ENCODE results near the gene TSPAN12.

TSPAN12 gene

DNA sequence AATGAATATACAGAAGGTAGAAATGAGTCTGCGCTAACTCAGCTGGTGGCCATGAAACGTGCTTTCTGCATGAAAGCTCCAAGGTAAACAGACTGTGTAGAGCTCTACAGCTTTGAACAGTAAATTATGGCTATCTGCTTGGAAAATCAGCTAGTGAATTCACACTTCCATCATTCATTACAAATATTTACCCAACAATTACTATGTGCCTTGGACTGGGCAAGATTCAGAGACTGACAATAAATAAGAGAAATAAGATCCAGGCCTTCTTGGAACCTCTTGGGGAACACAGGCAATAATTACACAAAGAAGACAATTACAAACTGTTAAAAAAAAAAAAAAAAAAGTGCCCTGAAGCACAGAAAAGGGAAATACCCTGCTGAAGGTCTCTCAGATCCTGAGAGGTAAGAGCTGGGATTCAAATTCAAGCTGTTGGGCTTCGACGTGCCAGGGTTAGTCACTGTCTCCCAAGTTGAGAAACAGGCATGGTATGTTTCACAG, 15.8 kb downstream of the TSPAN12 start:
- no peak for DNase-seq (ENCODE audit: low spot score)

DNA sequence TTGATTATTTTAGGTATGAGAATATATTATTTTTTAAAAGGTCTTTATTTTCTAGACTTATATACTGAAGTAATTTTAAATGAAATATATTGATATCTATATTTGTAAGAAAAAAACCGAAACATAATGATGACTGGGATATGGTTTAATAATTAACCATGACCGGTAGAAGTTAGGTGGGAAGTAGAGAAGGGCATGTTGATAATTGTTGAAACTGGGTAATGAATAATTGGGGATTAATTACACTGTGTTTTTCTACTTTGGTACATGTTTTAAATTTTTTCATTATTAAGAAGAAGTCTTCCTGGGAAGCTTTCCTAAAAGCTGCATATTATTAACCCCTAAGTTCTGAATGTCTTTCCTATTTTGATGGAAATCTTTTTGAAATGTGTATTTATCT, 16.3 kb downstream of the TSPAN12 start:
- no peak for DNase-seq (ENCODE audit: low spot score)

DNA sequence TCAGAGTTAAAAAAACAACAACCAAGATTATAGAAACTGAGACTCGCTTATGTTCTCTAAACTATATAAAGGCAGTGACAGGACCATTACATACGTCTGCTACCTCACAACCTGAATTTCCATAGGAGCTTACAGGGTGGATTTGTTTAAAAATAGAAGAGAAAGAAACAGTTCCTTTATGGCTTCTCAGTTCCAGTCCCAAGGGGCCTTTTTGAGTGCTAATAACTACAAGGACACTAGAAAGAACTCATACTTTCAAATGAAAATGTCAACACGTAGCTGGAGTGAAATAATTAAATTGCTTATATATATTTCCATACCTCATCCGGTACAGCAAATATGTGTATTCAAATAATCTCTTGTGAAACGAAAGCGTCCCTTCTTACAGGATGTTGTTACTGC, 19.7 kb downstream of the TSPAN12 start:
- DNase-seq (ENCODE audit: low spot score) = no peak

DNA sequence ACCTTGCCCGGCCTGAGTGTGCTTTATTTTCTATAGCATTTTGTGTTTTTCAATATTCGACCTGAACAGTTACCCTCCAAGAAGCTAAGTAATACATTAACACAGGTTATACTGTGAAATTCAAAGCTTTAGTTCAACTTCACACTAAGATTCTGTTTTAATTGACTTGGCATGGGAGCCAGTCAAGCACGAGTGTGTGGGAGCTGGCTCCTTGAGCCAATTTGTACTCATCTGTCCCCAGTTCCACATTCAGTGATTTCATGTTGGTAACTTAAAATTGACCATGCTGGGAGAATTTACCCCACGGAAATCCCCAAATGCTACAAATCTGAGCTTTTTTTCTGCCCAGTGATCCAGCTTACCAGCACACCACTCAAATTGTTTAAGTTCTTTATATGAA, 20.3 kb downstream of the TSPAN12 start:
- no peak for DNase-seq (ENCODE audit: low spot score)

DNA sequence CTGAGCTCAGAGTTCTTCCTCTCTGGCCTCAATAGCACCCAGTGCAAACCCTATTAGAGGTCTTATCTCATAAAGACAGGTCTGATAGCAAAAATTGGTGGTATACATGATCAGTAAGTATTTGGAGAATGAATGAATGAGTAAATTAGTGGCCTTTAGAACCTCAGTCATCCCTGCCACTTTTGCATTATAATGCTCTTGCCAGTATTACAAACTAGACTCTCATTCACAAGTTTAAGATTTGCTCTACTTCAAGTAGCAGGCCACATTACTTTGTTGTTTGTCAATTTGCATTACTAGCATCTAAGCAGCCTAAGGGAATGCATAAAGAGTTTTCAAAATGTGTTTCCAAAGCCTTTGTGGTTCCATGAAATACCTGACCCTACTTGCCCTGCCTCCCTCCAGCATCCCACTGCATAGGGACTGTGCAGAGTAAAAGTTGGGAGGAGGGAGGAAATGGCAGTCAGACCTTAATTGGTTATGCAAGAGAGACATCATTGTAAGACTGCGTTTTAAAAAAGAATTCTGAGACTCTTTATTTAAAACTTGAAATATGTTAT, 21.3 kb downstream of the TSPAN12 start:
- DNase-seq (ENCODE audit: low spot score) = no peak

DNA sequence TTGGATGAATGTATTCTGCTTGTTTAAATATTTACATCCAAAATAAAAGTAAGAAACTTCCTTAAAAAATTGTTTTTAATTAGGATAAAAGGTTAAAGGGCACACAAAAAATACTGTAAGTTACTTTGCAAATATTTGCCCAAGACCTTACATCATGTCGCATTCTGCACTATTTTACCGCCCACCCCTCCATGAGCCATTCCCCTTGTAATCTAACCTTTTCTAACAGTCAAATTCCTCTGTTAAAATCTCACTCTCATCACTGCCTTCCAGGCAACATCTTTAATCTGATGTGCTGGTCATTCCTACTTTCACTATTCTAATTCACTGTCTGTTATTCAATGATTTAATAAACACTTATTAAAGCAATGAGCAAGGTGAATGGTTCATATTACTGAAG, 23.2 kb downstream of the TSPAN12 start:
- DNase-seq (ENCODE audit: low spot score) = no peak

DNA sequence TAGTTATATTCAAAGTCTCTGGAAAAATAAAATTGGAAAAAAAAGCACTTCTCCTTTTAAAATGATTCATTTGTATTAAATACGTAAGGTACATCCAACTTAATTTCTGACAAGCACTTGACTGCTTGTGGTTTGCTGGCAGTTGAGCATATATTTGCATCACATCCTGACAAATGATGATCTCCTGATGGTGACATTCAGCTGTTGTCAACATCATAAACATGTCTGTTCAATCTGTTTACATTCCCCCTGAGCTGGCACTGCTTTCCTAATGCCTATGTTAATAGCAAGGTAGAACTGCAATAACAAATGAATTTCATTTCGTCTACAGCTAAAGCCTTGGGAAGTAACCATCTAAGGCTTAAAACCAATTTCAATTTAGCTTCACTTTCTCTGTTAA, 24.4 kb downstream of the TSPAN12 start:
- no peak for DNase-seq (ENCODE audit: low spot score)

DNA sequence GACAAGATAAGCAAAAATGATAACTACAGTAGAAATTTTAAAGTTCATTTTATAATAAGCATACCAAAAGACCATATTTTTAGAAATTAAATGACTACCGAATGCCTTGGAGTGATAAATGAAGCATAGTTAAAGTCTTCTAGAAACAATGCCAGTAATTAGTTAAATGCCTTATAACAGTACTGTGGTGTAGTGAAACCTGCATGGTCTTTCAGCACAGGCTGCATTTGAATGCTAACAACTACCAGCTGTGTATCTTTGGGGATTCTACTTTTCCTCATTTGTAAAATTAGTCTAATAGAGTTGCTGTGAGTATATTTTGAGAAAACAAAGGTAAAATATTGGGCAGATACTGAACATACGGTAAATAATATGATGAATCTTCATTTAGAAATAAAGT, 25.1 kb downstream of the TSPAN12 start:
- DNase-seq (ENCODE audit: low spot score) = no peak

DNA sequence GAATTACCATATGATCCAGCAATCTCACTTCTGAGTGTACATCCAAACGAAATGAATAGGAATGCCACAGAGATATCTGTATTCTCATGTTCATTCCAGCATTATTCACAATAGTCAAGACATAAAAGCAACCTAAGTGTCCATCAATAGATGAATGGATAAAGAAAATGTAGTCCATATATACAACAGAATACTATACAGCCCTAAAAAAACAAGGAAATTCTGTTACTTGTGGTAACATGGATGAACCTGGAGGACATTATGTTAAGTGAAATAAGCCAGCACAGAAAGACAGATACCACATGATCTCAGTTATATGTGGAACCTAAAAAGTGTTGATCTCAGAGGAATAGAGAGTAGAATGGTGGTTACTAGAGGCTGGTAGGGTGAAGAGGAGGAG, 26.7 kb downstream of the TSPAN12 start:
- DNase-seq (ENCODE audit: low spot score) = no peak

DNA sequence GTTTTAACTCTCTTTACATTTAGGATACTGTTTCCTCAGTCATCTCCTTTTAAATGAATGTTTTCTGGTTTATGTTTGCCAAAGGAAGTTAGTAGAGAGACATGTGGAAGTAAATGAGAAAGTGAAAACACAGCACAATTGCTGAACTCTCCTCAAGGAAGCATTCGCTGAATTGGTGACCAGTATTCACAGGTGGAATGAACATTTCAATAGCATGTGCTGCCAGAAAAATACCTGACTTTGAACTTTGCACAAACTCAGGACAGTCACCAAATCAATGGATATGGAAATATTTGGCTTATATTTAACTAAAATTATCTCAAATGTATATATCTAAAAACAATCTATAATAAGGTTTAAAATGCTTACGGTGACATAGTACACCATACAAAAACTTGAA, 28.5 kb downstream of the TSPAN12 start:
- DNase-seq (ENCODE audit: low spot score) = no peak

DNA sequence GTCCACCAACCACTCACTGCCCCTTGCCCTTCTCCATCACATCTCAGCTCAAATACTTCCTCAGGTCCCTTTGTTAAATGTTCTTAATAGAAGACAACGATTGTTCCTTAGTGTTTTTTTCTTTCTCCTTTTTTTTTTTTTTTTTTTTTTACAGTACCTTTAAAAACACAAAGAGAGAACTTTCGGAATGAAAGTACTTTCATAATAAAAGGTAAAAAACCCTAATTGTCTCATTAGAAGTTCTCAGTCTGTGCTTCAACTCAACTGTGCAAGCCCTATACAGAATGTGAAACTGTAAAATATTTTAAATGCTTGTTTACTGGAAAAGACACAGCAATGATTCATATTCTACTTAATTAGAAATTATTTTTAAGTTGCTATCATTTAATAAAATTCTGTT, 29.4 kb downstream of the TSPAN12 start:
- no peak for DNase-seq (ENCODE audit: low spot score)

DNA sequence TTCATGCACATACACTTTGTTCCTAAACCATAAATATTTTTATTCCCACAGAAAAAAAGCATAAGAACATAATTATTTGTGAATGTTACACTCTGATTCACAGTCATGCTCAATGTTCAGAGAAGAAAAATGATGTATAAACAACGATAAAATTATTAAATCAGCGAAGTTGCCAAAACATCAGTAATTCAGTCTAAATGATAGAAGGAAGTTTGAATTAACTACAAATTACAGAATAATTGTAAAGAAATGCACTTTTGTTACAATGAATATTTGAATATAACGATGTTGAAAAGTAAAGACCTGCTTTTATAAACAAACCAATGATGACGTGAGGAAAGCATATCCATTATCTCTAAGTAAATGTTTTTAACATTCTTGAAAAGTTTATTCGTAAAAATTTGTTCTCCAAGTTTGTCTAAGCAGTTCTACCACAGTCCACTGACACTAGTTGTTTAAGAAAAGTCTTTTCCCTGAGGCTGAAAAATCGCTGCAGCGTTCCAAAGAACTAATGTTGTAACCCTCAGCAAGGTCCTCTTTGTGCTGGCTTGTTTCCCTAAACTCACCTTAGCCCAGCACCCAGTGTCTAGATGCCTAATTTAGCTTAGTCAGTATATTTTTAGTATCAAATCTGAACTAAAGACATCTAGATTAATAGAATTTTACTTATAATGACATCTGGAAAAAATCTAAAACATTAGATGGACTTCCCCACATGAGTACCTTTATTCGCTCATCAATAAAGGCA, 30.4 kb downstream of the TSPAN12 start:
- DNase-seq (ENCODE audit: low spot score) = no peak

DNA sequence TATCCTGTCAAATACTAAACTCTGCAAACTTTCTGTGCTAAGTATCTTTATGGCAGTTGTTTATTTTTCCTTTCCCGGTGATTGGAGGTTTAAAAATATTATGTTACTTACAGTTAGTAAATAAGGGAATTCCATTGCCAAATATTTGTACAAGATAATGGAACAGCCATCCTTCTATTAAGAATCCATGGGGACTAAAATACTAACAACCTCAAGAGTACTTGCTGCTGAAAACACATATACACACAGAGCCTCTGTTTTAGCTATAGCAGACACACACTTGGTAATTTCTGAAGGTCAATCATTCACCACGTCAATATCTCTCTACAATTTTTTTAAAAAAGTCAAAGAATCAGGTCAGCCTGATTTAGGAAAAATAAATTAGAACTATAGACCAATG, 32.4 kb downstream of the TSPAN12 start:
- DNase-seq (ENCODE audit: low spot score) = no peak

DNA sequence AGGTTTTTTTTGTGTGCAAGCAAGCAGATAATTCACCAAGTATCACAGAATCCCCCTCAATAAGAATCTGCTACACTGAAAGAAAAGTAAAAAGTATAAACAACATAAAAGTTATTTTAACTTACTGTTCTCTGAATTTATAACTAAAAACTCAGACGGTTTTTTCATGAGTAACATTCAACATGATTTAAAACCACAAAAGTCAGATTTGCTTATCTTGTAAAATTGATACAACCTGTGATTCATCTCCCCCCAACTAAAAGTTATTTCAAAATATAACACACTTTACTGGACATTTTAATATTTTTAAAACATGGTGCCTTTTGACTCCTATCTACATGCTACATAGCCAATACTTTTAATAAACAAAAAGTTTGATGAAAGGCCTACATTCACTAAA, 32.8 kb downstream of the TSPAN12 start:
- DNase-seq (ENCODE audit: low spot score) = no peak

DNA sequence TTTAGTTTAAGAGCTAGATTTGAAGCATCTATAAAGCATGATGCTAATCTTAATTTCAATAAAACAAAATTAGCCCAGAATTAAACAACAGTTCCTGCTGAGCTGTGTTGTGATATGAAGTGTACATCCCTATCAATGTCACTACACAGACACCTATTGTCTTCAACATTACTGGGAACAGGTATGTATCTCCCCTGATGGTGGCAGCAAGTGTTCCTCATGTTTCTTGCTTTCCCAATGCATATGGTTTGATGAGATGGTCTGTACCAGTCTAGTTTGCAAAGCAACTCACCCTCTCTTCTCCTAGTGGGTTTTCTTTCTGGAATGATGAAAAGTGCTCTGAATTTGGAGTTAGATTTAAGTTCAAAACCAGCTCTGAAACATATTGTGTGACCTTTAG, 38.1 kb downstream of the TSPAN12 start:
- DNase-seq (ENCODE audit: low spot score) = no peak

DNA sequence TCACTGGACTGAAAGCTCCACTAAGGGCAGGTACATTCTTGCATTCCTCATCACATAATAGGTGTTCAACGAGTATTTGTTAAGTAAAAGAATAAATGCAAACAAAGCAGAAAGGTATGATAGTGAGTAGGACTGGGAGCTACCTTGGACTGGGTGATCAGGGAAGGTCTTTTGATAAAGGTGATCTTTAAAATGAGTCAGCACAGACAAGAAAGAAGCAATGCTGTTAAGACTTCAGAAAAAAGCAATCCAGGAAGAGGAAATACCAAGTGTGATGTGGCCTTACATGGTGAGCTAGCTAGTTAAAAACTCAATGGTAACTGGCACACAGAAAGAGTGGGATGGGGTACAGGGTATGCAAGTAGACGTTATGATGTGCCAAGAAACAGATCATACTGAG, 40.1 kb downstream of the TSPAN12 start:
- DNase-seq (ENCODE audit: low spot score) = no peak

DNA sequence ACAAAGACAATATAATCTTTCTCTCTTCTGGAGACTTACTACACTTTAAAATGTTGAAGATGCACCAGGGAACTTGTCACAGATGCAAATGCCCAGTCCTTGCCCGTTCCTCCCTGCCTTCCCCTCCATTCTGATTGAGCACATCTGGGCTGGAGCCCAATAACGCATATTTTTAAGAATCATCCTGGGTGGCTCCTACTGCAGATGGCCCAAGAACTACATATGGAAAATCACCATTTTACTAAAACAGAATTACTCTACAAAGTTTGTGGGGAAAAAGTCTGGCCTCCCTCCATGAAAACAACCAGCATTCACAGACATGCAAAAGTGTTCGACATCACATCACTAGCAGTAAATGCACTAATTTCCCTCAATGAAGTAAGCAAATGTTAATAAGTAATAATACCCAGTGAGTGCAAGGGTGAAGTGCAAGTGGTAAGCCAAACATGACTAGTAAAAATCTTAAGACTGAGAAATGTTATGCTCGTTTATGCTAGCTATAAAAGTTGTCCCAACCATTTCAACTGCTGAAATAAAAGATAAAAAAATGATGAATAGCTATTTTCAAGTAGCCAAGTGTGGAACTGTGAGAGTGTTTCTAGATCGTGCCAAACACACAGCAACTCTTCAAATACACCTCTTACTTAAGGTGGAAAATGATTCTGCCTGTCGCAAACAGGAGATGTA, 43.5 kb downstream of the TSPAN12 start:
- DNase-seq (ENCODE audit: low spot score) = no peak

DNA sequence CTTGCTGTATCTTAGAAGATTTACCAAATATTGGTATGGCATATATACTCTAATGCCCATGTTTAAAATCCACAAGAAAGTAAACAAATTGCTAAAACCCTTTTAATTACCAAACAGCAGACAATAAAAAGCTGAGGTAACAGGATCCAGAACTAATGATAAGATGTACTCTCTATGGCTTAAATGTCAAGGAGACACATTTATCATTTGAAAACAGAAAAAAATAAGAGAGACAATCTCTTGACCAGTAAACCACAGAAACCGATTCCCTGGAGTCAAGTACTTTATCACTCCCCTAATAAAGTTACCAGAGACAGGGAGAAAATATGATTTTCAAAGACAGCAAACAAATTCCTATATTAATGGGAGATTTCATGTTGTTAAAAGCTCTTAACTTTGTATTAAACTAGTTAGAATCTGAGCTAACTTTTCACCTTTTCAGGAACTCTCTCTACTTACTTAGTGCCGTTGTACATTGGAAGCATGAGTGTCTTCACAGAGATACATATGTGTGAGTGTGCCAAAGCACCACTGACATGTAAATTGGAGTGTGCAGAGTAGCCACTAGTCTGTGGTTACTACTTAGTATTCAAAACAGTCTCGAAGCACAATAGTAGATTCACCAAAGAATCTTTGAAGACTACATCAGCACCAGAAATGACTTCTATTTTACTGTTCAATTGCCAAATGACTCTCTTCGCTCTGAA, 44.2 kb downstream of the TSPAN12 start:
- DNase-seq (ENCODE audit: low spot score) = no peak

DNA sequence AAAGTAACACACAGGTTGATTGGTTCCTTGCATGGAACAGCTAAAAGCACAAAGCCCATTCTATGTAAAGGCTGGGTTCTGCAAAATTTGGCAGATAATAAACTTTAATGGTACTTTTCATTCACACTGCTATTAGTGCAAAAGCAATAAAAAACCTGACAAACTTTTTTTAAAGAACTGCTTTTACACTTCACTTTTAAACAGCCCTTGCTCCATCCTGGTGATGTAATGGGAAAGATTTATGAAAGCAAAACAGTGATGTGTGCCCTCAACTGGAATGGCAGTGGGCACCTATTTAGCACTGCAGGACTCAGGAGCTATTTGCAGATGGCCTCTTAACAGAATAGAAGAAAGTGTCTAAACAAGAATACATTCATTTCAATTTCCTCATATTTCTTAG, 44.9 kb downstream of the TSPAN12 start:
- DNase-seq (ENCODE audit: low spot score) = no peak

DNA sequence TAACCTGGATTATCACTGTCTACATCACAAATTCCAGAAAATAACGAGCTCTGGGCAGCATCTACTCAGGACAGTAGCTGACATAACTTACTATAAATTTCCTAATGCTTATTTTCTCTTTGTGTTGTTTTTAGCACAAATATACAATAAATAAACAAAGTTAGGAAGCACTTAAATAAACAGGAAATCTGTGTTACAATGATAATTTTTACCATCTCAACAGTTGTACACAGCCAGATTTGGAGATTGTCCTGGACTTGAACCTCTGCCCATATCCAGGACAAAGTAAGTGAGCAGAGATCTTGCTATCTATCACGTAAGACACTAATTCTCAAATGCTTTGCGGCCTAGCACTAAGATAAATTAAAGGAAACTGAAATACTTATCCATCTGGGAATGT, 48.7 kb downstream of the TSPAN12 start:
- DNase-seq (ENCODE audit: low spot score) = no peak

DNA sequence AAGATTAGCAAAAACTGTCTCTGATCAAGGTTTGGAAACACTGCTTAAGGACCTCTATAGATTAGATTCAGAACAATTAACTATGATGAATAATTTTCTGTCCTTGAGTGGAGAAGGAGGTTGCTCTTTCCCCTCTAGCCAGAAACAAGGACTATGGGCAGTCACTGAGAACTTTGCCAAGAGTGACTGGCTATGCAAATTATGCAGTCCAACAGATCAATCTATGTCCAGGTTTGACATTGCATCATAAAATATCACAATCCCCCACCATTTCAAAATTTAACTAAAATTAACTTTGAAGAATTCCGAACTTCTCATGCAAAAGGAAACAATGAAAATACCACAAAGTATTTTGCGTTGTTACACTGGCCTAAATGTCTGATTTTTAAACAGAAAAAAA, 50.6 kb downstream of the TSPAN12 start:
- DNase-seq (ENCODE audit: low spot score) = no peak

DNA sequence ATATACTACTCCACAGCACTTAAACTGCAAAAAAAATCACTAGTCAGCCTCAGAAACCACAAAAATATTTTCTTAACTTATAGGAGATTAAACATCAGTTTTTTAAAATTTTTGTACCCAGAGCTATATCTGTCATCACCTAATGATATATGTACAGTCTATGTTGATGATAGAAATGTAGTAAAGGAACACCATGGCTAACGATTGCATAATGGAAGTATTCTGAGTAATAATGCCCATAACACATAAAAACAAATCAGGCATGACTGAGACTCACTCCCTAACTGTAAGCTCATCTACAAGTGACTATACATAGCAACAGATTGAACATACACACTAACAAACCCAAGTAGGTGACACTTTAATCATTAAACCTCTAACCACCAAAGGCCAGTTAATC, 51.3 kb downstream of the TSPAN12 start:
- DNase-seq (ENCODE audit: low spot score) = no peak
